Stomach (tissue), 4 donors: Measurements from ENCODE around the gene SLC5A11.

Experiments
- CTCF ChIP-seq, 7 experiments: fragments of 450-650 bp in 4 of 7; fragments of 200-600 bp in 3 of 7; sonication (generic) in 3 of 7; IDR thresholded peaks; one replicate each; pipeline ENCODE4 v1.5.1; 2016 to 2019; ENCODE audit warnings: antibody characterized with exemption in 7 of 7, control low read depth in 2 of 7, mild to moderate bottlenecking in 1 of 7
- EP300 ChIP-seq: sonication (generic); formaldehyde crosslinking; IDR thresholded peaks from one replicate; pipeline ENCODE4 v1.6.1; 2017; ENCODE audit warnings: antibody characterized with exemption

- TF ChIP-seq CTCF (IDR thresholded peaks at IDR 0.05) (no peak), EP300 (no peak)
Observed at GRCh38 chr16:24879684-24880083, 33.9 kb downstream of the SLC5A11 start.
